HG02870 (cell line): ENCODE measurements around the gene EVX1.

Experiments used
- ATAC-seq: cut with Tn5 transposase; IDR thresholded peaks from one replicate; pipeline ENCODE4 v1.9.1; 2021; ENCODE audit warnings: mild to moderate bottlenecking, moderate library complexity; ENCODE audit not compliant: unreplicated experiment

The EVX1 gene

GRCh38 chr7:27248427-27248806 is 5.8 kb downstream of the EVX1 start:
- ATAC-seq: no peak

- no peak for ATAC-seq
Observed at GRCh38 chr7:27248911-27249723, 6.5 kb downstream of the EVX1 start.

GRCh38 chr7:27249724-27250556 is 7.3 kb downstream of the EVX1 start:
- ATAC-seq: no peak

- no peak for ATAC-seq
Observed at GRCh38 chr7:27250557-27251070, 8.0 kb downstream of the EVX1 start.

- no peak for ATAC-seq
Observed at GRCh38 chr7:27251136-27251651, 8.6 kb downstream of the EVX1 start.

GRCh38 chr7:27251652-27252590 is 9.3 kb downstream of the EVX1 start:
- no peak for ATAC-seq

GRCh38 chr7:27254625-27255024 is 12.0 kb downstream of the EVX1 start:
- ATAC-seq: no peak

GRCh38 chr7:27260211-27260610 is 17.6 kb downstream of the EVX1 start:
- ATAC-seq: no peak

GRCh38 chr7:27262121-27262520 is 19.5 kb downstream of the EVX1 start:
- no peak for ATAC-seq

- no peak for ATAC-seq
Observed at GRCh38 chr7:27263781-27264180, 21.2 kb downstream of the EVX1 start.

- ATAC-seq: no peak
Observed at GRCh38 chr7:27269455-27269854, 26.9 kb downstream of the EVX1 start.

GRCh38 chr7:27271384-27271783 is 28.8 kb downstream of the EVX1 start:
- no peak for ATAC-seq

GRCh38 chr7:27277628-27278027 is 35.0 kb downstream of the EVX1 start:
- no peak for ATAC-seq

- ATAC-seq: no peak
Observed at GRCh38 chr7:27283558-27283957, 41.0 kb downstream of the EVX1 start.

- ATAC-seq: no peak
Observed at GRCh38 chr7:27295236-27295635, 52.6 kb downstream of the EVX1 start.

GRCh38 chr7:27297356-27297755 is 54.8 kb downstream of the EVX1 start:
- ATAC-seq: no peak
